KOPT-K1 (cell line): ENCODE data around the gene CCDC88B.

Experiments used
- H3K27ac ChIP-seq: fragments of 200-600 bp; sonication (generic); 2 replicates; pipeline ENCODE4 v1.5.1; 2016; ENCODE audit warnings: antibody characterized with exemption, mild to moderate bottlenecking, low read depth, low read length; ENCODE audit not compliant: poor library complexity, severe bottlenecking
- H3K36me3 ChIP-seq: fragments of 200-600 bp; sonication (generic); 2 replicates; pipeline ENCODE4 v1.5.1; 2017; ENCODE audit warnings: antibody characterized with exemption, mild to moderate bottlenecking, low read length, moderate library complexity; ENCODE audit not compliant: insufficient read depth
- H3K9me3 ChIP-seq: fragments of 200-600 bp; sonication (generic); 2 replicates; pipeline ENCODE4 v1.5.1; 2017; ENCODE audit warnings: antibody characterized with exemption, low read length, mild to moderate bottlenecking; ENCODE audit not compliant: insufficient read depth, poor library complexity, severe bottlenecking

CCDC88B gene

GRCh38 chr11:64356498-64357411 lies 16.8 kb downstream of the CCDC88B start:
- no peak overlapping the region for H3K27ac ChIP-seq
- H3K36me3 ChIP-seq = peaks cover 35% of the 10 kb centered on the region

GRCh38 chr11:64357446-64357845 lies 17.4 kb downstream of the CCDC88B start:
- H3K27ac ChIP-seq = no peak overlapping the region
- H3K36me3 ChIP-seq = peaks cover 42% of the 10 kb centered on the region
- H3K9me3 ChIP-seq = no peaks in the 10 kb centered on the region

More at GRCh38 chr11:64356498-64357411, 16.8 kb downstream of the CCDC88B start:
- no peaks in the 10 kb centered on the region for H3K9me3 ChIP-seq

- no peaks in the 10 kb centered on the region for H3K9me3 ChIP-seq
- peaks cover 48% of the 10 kb centered on the region for H3K36me3 ChIP-seq
- peak overlapping the region; percentile 73 for H3K27ac ChIP-seq
These were observed 18.0 kb downstream of the CCDC88B start for GRCh38 chr11:64357904-64358535.

GRCh38 chr11:64358536-64358906 lies 18.5 kb downstream of the CCDC88B start:
- peaks cover 49% of the 10 kb centered on the region for H3K36me3 ChIP-seq
- H3K27ac ChIP-seq = peak overlapping the region; percentile 73
- H3K9me3 ChIP-seq = no peaks in the 10 kb centered on the region

DNA sequence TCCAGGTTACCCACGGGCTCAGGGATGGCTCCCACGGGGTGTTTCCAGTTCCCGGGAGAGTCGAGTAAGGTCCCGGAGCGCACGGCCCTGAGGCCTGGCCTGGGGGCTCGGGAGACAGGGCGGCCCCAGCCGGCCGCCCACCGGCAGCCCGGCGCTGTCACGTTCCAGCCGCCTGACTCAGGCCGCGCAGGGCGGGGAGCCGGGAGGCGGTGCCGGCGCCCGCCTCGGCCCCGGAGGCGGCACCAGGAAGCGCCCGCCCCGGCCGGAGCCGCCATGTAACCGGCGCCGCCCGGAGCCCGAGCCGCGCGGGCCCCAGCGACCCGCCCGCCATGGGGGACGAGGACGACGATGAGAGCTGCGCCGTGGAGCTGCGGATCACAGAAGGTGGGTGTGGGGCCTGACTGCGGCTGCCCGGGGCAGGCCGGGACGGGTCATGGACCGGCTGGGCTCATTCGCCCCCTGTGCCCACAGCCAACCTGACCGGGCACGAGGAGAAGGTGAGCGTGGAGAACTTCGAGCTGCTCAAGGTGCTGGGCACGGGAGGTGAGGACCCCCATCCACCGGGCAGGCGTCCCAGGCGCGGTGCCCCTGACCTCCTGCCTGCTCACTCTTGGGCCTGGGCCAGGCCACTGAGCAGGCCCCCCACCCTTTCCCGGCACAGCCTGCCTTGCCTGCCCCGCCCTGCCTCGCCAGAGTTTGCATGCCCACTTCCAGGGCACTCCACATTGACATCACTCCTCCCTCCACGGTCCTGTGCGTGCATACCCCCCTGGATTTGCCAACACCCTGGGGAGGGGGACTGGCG lies 19.1 kb downstream of the CCDC88B start, which contains the start of gene RPS6KA4:
Gene RPS6KA4, plus strand, starts transcription at position 256 of the 805 bp plus-strand sequence. Its CDS starts 74 bp downstream, at position 330.
- Histone ChIP-seq H3K27ac (peak within 1 kb of the TSS; percentile 73), H3K36me3 (peaks cover 47% of the 10 kb centered on the region), H3K9me3 (no peaks in the 10 kb centered on the region)

DNA sequence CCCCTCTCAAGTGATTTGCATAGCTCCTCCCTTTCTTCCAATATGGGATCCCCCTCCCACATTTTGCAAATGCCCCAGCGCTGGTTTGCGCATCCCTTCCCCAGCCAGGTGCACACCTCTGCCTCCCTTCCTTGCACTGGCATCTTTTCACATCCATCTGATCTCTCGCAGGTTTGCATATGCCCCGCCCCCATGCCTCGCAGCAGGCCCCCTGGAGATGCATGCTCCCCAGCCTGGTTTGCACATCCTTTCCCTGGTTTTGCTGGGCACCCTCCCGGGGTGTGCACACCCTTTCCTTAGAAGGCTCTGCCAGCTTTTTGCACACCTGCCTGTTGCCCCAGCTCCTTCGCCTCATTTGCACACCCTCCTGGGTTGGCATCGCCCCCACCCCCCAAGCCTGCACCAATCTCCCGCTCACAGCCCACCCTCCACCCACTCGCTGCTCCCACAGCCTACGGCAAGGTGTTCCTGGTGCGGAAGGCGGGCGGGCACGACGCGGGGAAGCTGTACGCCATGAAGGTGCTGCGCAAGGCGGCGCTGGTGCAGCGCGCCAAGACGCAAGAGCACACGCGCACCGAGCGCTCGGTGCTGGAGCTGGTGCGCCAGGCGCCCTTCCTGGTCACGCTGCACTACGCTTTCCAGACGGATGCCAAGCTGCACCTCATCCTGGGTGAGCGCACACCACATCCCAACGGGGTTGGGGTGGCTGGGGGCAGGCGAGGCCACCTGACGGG lies 19.9 kb downstream of the CCDC88B start:
- no peaks in the 10 kb centered on the region for H3K9me3 ChIP-seq
- H3K27ac ChIP-seq = peak overlapping the region; percentile 73
- H3K36me3 ChIP-seq = peaks cover 50% of the 10 kb centered on the region

DNA sequence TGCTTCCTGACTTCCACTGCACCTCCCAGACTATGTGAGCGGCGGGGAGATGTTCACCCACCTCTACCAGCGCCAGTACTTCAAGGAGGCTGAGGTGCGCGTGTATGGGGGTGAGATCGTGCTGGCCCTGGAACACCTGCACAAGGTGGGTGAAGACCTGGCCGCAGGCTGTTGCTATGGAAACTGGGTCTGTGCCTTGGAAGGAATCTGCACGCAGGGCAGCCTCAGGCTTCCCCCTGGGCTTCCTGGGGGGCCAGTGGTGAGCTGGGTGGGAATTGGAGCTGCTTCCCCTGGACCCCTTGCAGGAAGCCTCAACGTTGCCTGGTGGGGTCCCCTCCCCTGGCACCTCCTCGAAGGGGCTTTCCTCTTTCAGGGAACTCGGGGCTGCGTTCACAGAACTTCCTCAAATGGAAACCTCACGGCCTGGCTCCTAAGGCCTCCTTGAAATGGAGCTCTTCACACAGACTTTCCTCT lies 20.5 kb downstream of the CCDC88B start:
- Histone ChIP-seq H3K9me3 (no peaks in the 10 kb centered on the region), H3K36me3 (peaks cover 52% of the 10 kb centered on the region), H3K27ac (no peak overlapping the region)

DNA sequence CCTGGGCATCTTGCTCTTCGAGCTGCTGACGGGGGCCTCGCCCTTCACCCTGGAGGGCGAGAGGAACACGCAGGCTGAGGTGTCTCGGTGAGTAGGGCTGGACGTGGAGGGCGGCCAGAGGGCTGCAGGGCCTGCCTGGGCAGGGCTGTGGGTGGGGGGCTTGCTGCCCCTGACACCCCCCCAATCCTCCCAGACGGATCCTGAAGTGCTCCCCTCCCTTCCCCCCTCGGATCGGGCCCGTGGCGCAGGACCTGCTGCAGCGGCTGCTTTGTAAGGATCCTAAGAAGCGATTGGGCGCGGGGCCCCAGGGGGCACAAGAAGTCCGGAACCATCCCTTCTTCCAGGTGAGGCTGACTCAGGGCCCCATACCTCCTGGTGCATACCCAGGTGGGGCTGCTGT lies 21.7 kb downstream of the CCDC88B start:
- Histone ChIP-seq H3K27ac (no peak overlapping the region), H3K9me3 (no peaks in the 10 kb centered on the region), H3K36me3 (peaks cover 61% of the 10 kb centered on the region)

- H3K36me3 ChIP-seq = peaks cover 67% of the 10 kb centered on the region
- no peaks in the 10 kb centered on the region for H3K9me3 ChIP-seq
- no peak overlapping the region for H3K27ac ChIP-seq
These were observed 22.3 kb downstream of the CCDC88B start for GRCh38 chr11:64362339-64362738.

GRCh38 chr11:64364435-64364834 lies 24.4 kb downstream of the CCDC88B start:
- Histone ChIP-seq H3K36me3 (peaks cover 85% of the 10 kb centered on the region), H3K9me3 (no peaks in the 10 kb centered on the region)

DNA sequence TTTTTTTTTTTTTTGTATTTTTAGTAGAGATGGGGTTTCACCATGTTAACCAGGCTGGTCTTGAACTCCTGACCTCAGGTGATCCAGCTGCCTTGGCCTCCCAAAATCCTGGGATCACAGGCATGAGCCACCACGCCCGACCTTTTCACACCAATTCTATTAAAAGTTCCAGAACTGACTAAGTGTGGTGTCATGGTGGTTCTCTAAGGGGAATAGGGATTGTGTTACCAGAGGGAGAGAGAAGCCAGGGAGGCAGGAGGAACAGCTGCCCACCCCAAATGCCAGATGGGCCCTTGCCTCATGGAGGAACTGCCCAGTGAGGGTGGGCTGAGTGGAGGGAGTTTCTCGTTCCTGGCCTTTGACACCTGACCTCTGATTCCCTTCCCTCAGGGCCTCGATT lies 24.9 kb downstream of the CCDC88B start:
- Histone ChIP-seq H3K36me3 (peaks cover 90% of the 10 kb centered on the region), H3K9me3 (no peaks in the 10 kb centered on the region), H3K27ac (no peak overlapping the region)

More at GRCh38 chr11:64364435-64364834, 24.4 kb downstream of the CCDC88B start:
- no peak overlapping the region for H3K27ac ChIP-seq

DNA sequence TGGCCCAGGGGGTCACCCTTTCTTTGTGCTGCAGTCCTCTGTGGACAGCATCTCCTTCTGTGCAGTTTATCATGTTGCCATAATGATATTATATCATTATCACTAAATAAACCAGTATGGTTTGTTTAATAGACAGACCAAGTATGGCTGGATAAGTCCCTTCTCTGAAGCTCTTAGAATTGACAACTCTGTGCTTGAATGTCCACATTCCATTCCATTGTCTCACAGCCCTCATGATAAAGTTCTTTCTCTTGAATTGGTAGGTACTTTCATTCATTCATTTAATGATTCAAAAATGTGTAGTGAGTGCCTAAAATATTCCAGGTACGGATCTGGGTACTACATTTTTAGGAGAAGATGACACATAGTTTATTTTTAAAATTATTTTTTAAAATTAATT lies 26.7 kb downstream of the CCDC88B start:
- Histone ChIP-seq H3K27ac (no peak overlapping the region), H3K36me3 (peaks cover 91% of the 10 kb centered on the region), H3K9me3 (no peaks in the 10 kb centered on the region)

- Histone ChIP-seq H3K27ac (no peak overlapping the region), H3K9me3 (no peaks in the 10 kb centered on the region), H3K36me3 (peaks cover 78% of the 10 kb centered on the region)
These were observed 28.1 kb downstream of the CCDC88B start for GRCh38 chr11:64367931-64368672.

GRCh38 chr11:64368673-64369074 lies 28.7 kb downstream of the CCDC88B start:
- H3K36me3 ChIP-seq = peaks cover 72% of the 10 kb centered on the region
- H3K9me3 ChIP-seq = no peaks in the 10 kb centered on the region
- no peak overlapping the region for H3K27ac ChIP-seq
